Measurements from ENCODE around the gene RESF1. TPM values are rescaled to one million over a fixed set of nuclear protein-coding genes. Genes with fewer than 3 reads are reported as not detected.
A peak's percentile ranks its signal among the peaks of the same experiment; 100 is the strongest.

RESF1 gene
- polyA plus RNA-seq, 3 donors from 2014 or later = 42.0 to 225 (median 59.6) TPM

GRCh38 chr12:32000373-32001005 lies 41.3 kb downstream of the RESF1 start:
- H3K36me3 Mint-ChIP-seq = peaks cover 8 to 24% (median 8%) of the 10 kb centered on the region in 3 donors
- H3K9me3 Mint-ChIP-seq = no peaks in the 10 kb centered on the region
- peak overlapping the region in 3 of 6 donors; percentile 17 to 65 (median 30) for H3K27ac Mint-ChIP-seq
- no peak overlapping the region for H3K4me3 Mint-ChIP-seq
- peaks cover 0 to 1% (median 0%) of the 10 kb centered on the region in 3 donors for H3K27me3 Mint-ChIP-seq (ENCODE audit: low read depth in 3 of 3)
- peaks cover 2 to 11% of the 10 kb centered on the region in 2 donors for H3K4me1 Mint-ChIP-seq
- no peak for DNase-seq

GRCh38 chr12:32002848-32003493 lies 43.8 kb downstream of the RESF1 start:
- Mint-ChIP-seq H3K36me3 (peaks cover 8 to 24% (median 15%) of the 10 kb centered on the region in 3 donors), H3K9me3 (no peaks in the 10 kb centered on the region), H3K4me1 (peaks cover 2 to 11% of the 10 kb centered on the region in 2 donors), H3K4me3 (no peak overlapping the region), H3K27ac (peak overlapping the region; percentile 55 to 84 (median 71)), H3K27me3 (ENCODE audit: low read depth in 3 of 3) (no peaks in the 10 kb centered on the region)
- DNase-seq = no peak

GRCh38 chr12:32003654-32004053 lies 44.4 kb downstream of the RESF1 start:
- Mint-ChIP-seq H3K27ac (peak overlapping the region in 4 of 6 donors; percentile 34 to 57 (median 56)), H3K4me1 (peaks cover 2 to 11% of the 10 kb centered on the region in 2 donors), H3K27me3 (ENCODE audit: low read depth in 3 of 3) (no peaks in the 10 kb centered on the region), H3K4me3 (no peak overlapping the region), H3K36me3 (peaks cover 8 to 20% (median 18%) of the 10 kb centered on the region in 3 donors), H3K9me3 (no peaks in the 10 kb centered on the region)
- no peak for DNase-seq

- H3K27me3 Mint-ChIP-seq (ENCODE audit: low read depth in 3 of 3) = no peaks in the 10 kb centered on the region
- no peak overlapping the region for H3K4me3 Mint-ChIP-seq
- no peaks in the 10 kb centered on the region for H3K9me3 Mint-ChIP-seq
- H3K27ac Mint-ChIP-seq = peak overlapping the region in 3 of 6 donors; percentile 20 to 40 (median 26)
- peaks cover 8 to 17% (median 16%) of the 10 kb centered on the region in 3 donors for H3K36me3 Mint-ChIP-seq
- no peak for DNase-seq
- H3K4me1 Mint-ChIP-seq = peaks cover 2 to 11% of the 10 kb centered on the region in 2 donors
Measured at GRCh38 chr12:32005496-32006125, 46.4 kb downstream of the RESF1 start.

Other genes starting within 250 kb of the RESF1 start
- 10 to 100 TPM in 1 of 3 donors, 1 to 10 TPM in 2; 5.5 to 20.5 (median 9.9) TPM for gene AMN1, start 230.4 kb upstream of the RESF1 start, polyA plus RNA-seq
- gene BICD1, start 147.4 kb downstream of the RESF1 start, polyA plus RNA-seq = 1 to 10 TPM; 1.0 to 9.1 (median 4.0) TPM

All from immature natural killer cell (primary cell).